Measurements from ENCODE around the gene USP53.

USP53 gene

GRCh38 chr4:119302073-119302832 lies 89.7 kb downstream of the USP53 start:
- Histone ChIP-seq H3K4me1 (ENCODE audit: control insufficient read depth, insufficient read depth, low read length) (no peaks in the 10 kb centered on the region), H3K36me3 (ENCODE audit: control insufficient read depth, insufficient read depth, low read length) (no peaks in the 10 kb centered on the region), H3K27me3 (ENCODE audit: control insufficient read depth, insufficient read depth, low read length) (no peaks in the 10 kb centered on the region), H3K4me3 (ENCODE audit: low read depth, low read length) (no peak overlapping the region), H3K9ac (ENCODE audit: low read depth, low read length) (no peak overlapping the region), H3K9me3 (ENCODE audit: control insufficient read depth, insufficient read depth, low read length) (no peaks in the 10 kb centered on the region)

GRCh38 chr4:119303587-119304305 lies 91.2 kb downstream of the USP53 start:
- Histone ChIP-seq H3K4me1 (ENCODE audit: control insufficient read depth, insufficient read depth, low read length) (no peaks in the 10 kb centered on the region), H3K27me3 (ENCODE audit: control insufficient read depth, insufficient read depth, low read length) (no peaks in the 10 kb centered on the region), H3K9me3 (ENCODE audit: control insufficient read depth, insufficient read depth, low read length) (no peaks in the 10 kb centered on the region), H3K4me3 (ENCODE audit: low read depth, low read length) (no peak overlapping the region), H3K9ac (ENCODE audit: low read depth, low read length) (no peak overlapping the region), H3K36me3 (ENCODE audit: control insufficient read depth, insufficient read depth, low read length) (no peaks in the 10 kb centered on the region)

- Histone ChIP-seq H3K27me3 (ENCODE audit: control insufficient read depth, insufficient read depth, low read length) (no peaks in the 10 kb centered on the region), H3K9me3 (ENCODE audit: control insufficient read depth, insufficient read depth, low read length) (no peaks in the 10 kb centered on the region), H3K4me1 (ENCODE audit: control insufficient read depth, insufficient read depth, low read length) (no peaks in the 10 kb centered on the region), H3K9ac (ENCODE audit: low read depth, low read length) (no peak overlapping the region), H3K36me3 (ENCODE audit: control insufficient read depth, insufficient read depth, low read length) (no peaks in the 10 kb centered on the region), H3K4me3 (ENCODE audit: low read depth, low read length) (no peak overlapping the region)
Observed at GRCh38 chr4:119304431-119304830, 91.9 kb downstream of the USP53 start.

- Histone ChIP-seq H3K27me3 (ENCODE audit: control insufficient read depth, insufficient read depth, low read length) (no peaks in the 10 kb centered on the region), H3K4me1 (ENCODE audit: control insufficient read depth, insufficient read depth, low read length) (no peaks in the 10 kb centered on the region), H3K4me3 (ENCODE audit: low read depth, low read length) (no peak overlapping the region), H3K9me3 (ENCODE audit: control insufficient read depth, insufficient read depth, low read length) (no peaks in the 10 kb centered on the region), H3K36me3 (ENCODE audit: control insufficient read depth, insufficient read depth, low read length) (no peaks in the 10 kb centered on the region), H3K9ac (ENCODE audit: low read depth, low read length) (no peak overlapping the region)
Observed at GRCh38 chr4:119307606-119308005, 95.1 kb downstream of the USP53 start.

- Histone ChIP-seq H3K4me3 (ENCODE audit: low read depth, low read length) (no peak overlapping the region), H3K36me3 (ENCODE audit: control insufficient read depth, insufficient read depth, low read length) (no peaks in the 10 kb centered on the region), H3K27me3 (ENCODE audit: control insufficient read depth, insufficient read depth, low read length) (no peaks in the 10 kb centered on the region), H3K4me1 (ENCODE audit: control insufficient read depth, insufficient read depth, low read length) (no peaks in the 10 kb centered on the region), H3K9me3 (ENCODE audit: control insufficient read depth, insufficient read depth, low read length) (no peaks in the 10 kb centered on the region), H3K9ac (ENCODE audit: low read depth, low read length) (no peak overlapping the region)
Observed at GRCh38 chr4:119310826-119311225, 98.3 kb downstream of the USP53 start.

GRCh38 chr4:119313237-119313636 lies 100.7 kb downstream of the USP53 start:
- no peaks in the 10 kb centered on the region for H3K4me1 ChIP-seq (ENCODE audit: control insufficient read depth, insufficient read depth, low read length)
- H3K27me3 ChIP-seq (ENCODE audit: control insufficient read depth, insufficient read depth, low read length): no peaks in the 10 kb centered on the region
- no peaks in the 10 kb centered on the region for H3K36me3 ChIP-seq (ENCODE audit: control insufficient read depth, insufficient read depth, low read length)
- H3K4me3 ChIP-seq (ENCODE audit: low read depth, low read length): no peak overlapping the region
- no peak overlapping the region for H3K9ac ChIP-seq (ENCODE audit: low read depth, low read length)
- no peaks in the 10 kb centered on the region for H3K9me3 ChIP-seq (ENCODE audit: control insufficient read depth, insufficient read depth, low read length)

- Histone ChIP-seq H3K4me1 (ENCODE audit: control insufficient read depth, insufficient read depth, low read length) (no peaks in the 10 kb centered on the region), H3K4me3 (ENCODE audit: low read depth, low read length) (no peak overlapping the region), H3K27me3 (ENCODE audit: control insufficient read depth, insufficient read depth, low read length) (no peaks in the 10 kb centered on the region), H3K36me3 (ENCODE audit: control insufficient read depth, insufficient read depth, low read length) (no peaks in the 10 kb centered on the region), H3K9me3 (ENCODE audit: control insufficient read depth, insufficient read depth, low read length) (no peaks in the 10 kb centered on the region), H3K9ac (ENCODE audit: low read depth, low read length) (no peak overlapping the region)
Observed at GRCh38 chr4:119314356-119314755, 101.8 kb downstream of the USP53 start.

GRCh38 chr4:119315036-119315435 lies 102.5 kb downstream of the USP53 start:
- Histone ChIP-seq H3K4me3 (ENCODE audit: low read depth, low read length) (no peak overlapping the region), H3K9me3 (ENCODE audit: control insufficient read depth, insufficient read depth, low read length) (no peaks in the 10 kb centered on the region), H3K36me3 (ENCODE audit: control insufficient read depth, insufficient read depth, low read length) (no peaks in the 10 kb centered on the region), H3K4me1 (ENCODE audit: control insufficient read depth, insufficient read depth, low read length) (no peaks in the 10 kb centered on the region), H3K9ac (ENCODE audit: low read depth, low read length) (no peak overlapping the region), H3K27me3 (ENCODE audit: control insufficient read depth, insufficient read depth, low read length) (no peaks in the 10 kb centered on the region)

GRCh38 chr4:119317990-119318389 lies 105.5 kb downstream of the USP53 start:
- H3K27me3 ChIP-seq (ENCODE audit: control insufficient read depth, insufficient read depth, low read length): no peaks in the 10 kb centered on the region
- H3K4me1 ChIP-seq (ENCODE audit: control insufficient read depth, insufficient read depth, low read length): no peaks in the 10 kb centered on the region
- no peak overlapping the region for H3K4me3 ChIP-seq (ENCODE audit: low read depth, low read length)
- H3K9ac ChIP-seq (ENCODE audit: low read depth, low read length): no peak overlapping the region
- no peaks in the 10 kb centered on the region for H3K9me3 ChIP-seq (ENCODE audit: control insufficient read depth, insufficient read depth, low read length)
- H3K36me3 ChIP-seq (ENCODE audit: control insufficient read depth, insufficient read depth, low read length): no peaks in the 10 kb centered on the region

GRCh38 chr4:119321921-119322687 lies 109.6 kb downstream of the USP53 start, which contains the start of gene FABP2:
Gene FABP2 (minus strand): TSS chr4:119322138. CDS start chr4:119322102, 36 bp downstream.
- H3K9ac ChIP-seq (ENCODE audit: low read depth, low read length): no peak within 1 kb of the TSS
- H3K4me1 ChIP-seq (ENCODE audit: control insufficient read depth, insufficient read depth, low read length): no peaks in the 10 kb centered on the region
- H3K27me3 ChIP-seq (ENCODE audit: control insufficient read depth, insufficient read depth, low read length): no peaks in the 10 kb centered on the region
- H3K36me3 ChIP-seq (ENCODE audit: control insufficient read depth, insufficient read depth, low read length): no peaks in the 10 kb centered on the region
- H3K9me3 ChIP-seq (ENCODE audit: control insufficient read depth, insufficient read depth, low read length): no peaks in the 10 kb centered on the region
- H3K4me3 ChIP-seq (ENCODE audit: low read depth, low read length): no peak within 1 kb of the TSS

GRCh38 chr4:119328695-119329094 lies 116.2 kb downstream of the USP53 start:
- H3K36me3 ChIP-seq (ENCODE audit: control insufficient read depth, insufficient read depth, low read length): no peaks in the 10 kb centered on the region
- no peaks in the 10 kb centered on the region for H3K27me3 ChIP-seq (ENCODE audit: control insufficient read depth, insufficient read depth, low read length)
- H3K9me3 ChIP-seq (ENCODE audit: control insufficient read depth, insufficient read depth, low read length): no peaks in the 10 kb centered on the region
- no peak overlapping the region for H3K9ac ChIP-seq (ENCODE audit: low read depth, low read length)
- no peaks in the 10 kb centered on the region for H3K4me1 ChIP-seq (ENCODE audit: control insufficient read depth, insufficient read depth, low read length)
- H3K4me3 ChIP-seq (ENCODE audit: low read depth, low read length): no peak overlapping the region
